ENCODE measurements around the gene SLC3A2.

The SLC3A2 gene

GRCh38 chr11:62879235-62879978 lies 1.3 kb upstream of the SLC3A2 start:
- H3K4me3 ChIP-seq (replicated peaks; ENCODE audit: low read depth, low read length) = peak overlapping the region; percentile 74
- DNase-seq (ENCODE audit: low read depth) = peak; percentile 49
- TF ChIP-seq CTCF (IDR thresholded peaks at IDR 0.05; ENCODE audit: low read length, missing control alignments) = no peak

GRCh38 chr11:62880231-62880802 lies 379 bp upstream of the SLC3A2 start:
- peak; percentile 90 for DNase-seq (ENCODE audit: low read depth)
- H3K4me3 ChIP-seq (replicated peaks; ENCODE audit: low read depth, low read length) = peak overlapping the region; percentile 74
- no peak for TF ChIP-seq CTCF (IDR thresholded peaks at IDR 0.05; ENCODE audit: low read length, missing control alignments)

GRCh38 chr11:62881579-62882430 lies 1.1 kb downstream of the SLC3A2 start:
- TF ChIP-seq CTCF (IDR thresholded peaks at IDR 0.05; ENCODE audit: low read length, missing control alignments) = no peak
- peak overlapping the region; percentile 74 for H3K4me3 ChIP-seq (replicated peaks; ENCODE audit: low read depth, low read length)
- peak; percentile 98 for DNase-seq (ENCODE audit: low read depth)

- H3K4me3 ChIP-seq (replicated peaks; ENCODE audit: low read depth, low read length) = peak overlapping the region; percentile 74
- TF ChIP-seq CTCF (IDR thresholded peaks at IDR 0.05; ENCODE audit: low read length, missing control alignments) = no peak
- DNase-seq (ENCODE audit: low read depth) = no peak
These were observed 1.7 kb downstream of the SLC3A2 start for GRCh38 chr11:62882431-62882749.

- peak overlapping the region; percentile 74 for H3K4me3 ChIP-seq (replicated peaks; ENCODE audit: low read depth, low read length)
- no peak for DNase-seq (ENCODE audit: low read depth)
- TF ChIP-seq CTCF (IDR thresholded peaks at IDR 0.05; ENCODE audit: low read length, missing control alignments) = no peak
These were observed 2.2 kb downstream of the SLC3A2 start for GRCh38 chr11:62882788-62883501.

- no peak for TF ChIP-seq CTCF (IDR thresholded peaks at IDR 0.05; ENCODE audit: low read length, missing control alignments)
- DNase-seq (ENCODE audit: low read depth) = no peak
- H3K4me3 ChIP-seq (replicated peaks; ENCODE audit: low read depth, low read length) = peak overlapping the region; percentile 74
These were observed 3.0 kb downstream of the SLC3A2 start for GRCh38 chr11:62883673-62884072.

All from fibroblast of pulmonary artery (primary cell).